Measurements from ENCODE around the gene KIFAP3. TPM values are rescaled to one million over a fixed set of nuclear protein-coding genes. Genes with fewer than 3 reads are reported as not detected.
"Not testable (repeated sequence)": the region's sequence is repeated elsewhere in the genome, so short reads cannot be mapped to it uniquely, and the experiment has no call there.

The KIFAP3 gene
- total RNA-seq, 2 donors from 2014 or later = 17.1 to 37.3 TPM

- no peaks in the 10 kb centered on the region for H3K27me3 ChIP-seq (replicated peaks; ENCODE audit: insufficient read depth)
- TF ChIP-seq CTCF (IDR thresholded peaks at IDR 0.05) (no peak), POLR2A (IDR thresholded peaks at IDR 0.05) (no peak), POLR2AphosphoS5 (IDR thresholded peaks at IDR 0.05) (no peak)
- no peaks in the 10 kb centered on the region for H3K9me3 ChIP-seq
- intact Hi-C loops (cut with DNase I) = no loop called here
- no peaks in the 10 kb centered on the region for H3K36me3 ChIP-seq
- WGBS = 93% methylated on average over 2 of the region's 2 CpGs
- no peak overlapping the region for H3K4me3 ChIP-seq
- no peak overlapping the region for H3K27ac ChIP-seq
- no peaks in the 10 kb centered on the region for H3K4me1 ChIP-seq (replicated peaks)
- DNase-seq (ENCODE audit: low spot score) = no peak
Observed at GRCh38 chr1:170020859-170021258, 53.6 kb downstream of the KIFAP3 start.

- no peaks in the 10 kb centered on the region for H3K9me3 ChIP-seq
- intact Hi-C loops (cut with DNase I) = no loop called here
- H3K4me3 ChIP-seq = no peak overlapping the region
- no peak overlapping the region for H3K27ac ChIP-seq
- TF ChIP-seq POLR2AphosphoS5 (IDR thresholded peaks at IDR 0.05) (no peak), CTCF (IDR thresholded peaks at IDR 0.05) (no peak), POLR2A (IDR thresholded peaks at IDR 0.05) (no peak)
- WGBS = 99% methylated on average over 2 of the region's 2 CpGs
- no peaks in the 10 kb centered on the region for H3K36me3 ChIP-seq
- no peak for DNase-seq (ENCODE audit: low spot score)
- H3K4me1 ChIP-seq (replicated peaks) = no peaks in the 10 kb centered on the region
- no peaks in the 10 kb centered on the region for H3K27me3 ChIP-seq (replicated peaks; ENCODE audit: insufficient read depth)
Observed at GRCh38 chr1:170017478-170017877, 57.0 kb downstream of the KIFAP3 start.

- Histone ChIP-seq H3K4me3 (no peak overlapping the region), H3K36me3 (no peaks in the 10 kb centered on the region), H3K9me3 (no peaks in the 10 kb centered on the region), H3K27me3 (replicated peaks; ENCODE audit: insufficient read depth) (no peaks in the 10 kb centered on the region), H3K4me1 (replicated peaks) (no peaks in the 10 kb centered on the region), H3K27ac (no peak overlapping the region)
- DNase-seq (ENCODE audit: low spot score) = no peak
- TF ChIP-seq CTCF (IDR thresholded peaks at IDR 0.05) (no peak), POLR2AphosphoS5 (IDR thresholded peaks at IDR 0.05) (no peak), POLR2A (IDR thresholded peaks at IDR 0.05) (no peak)
- intact Hi-C loops (cut with DNase I) = no loop called here
- WGBS = 89% methylated on average over 5 of the region's 5 CpGs
Observed at GRCh38 chr1:170012920-170013319, 61.6 kb downstream of the KIFAP3 start.

GRCh38 chr1:170010443-170010842, 64.1 kb downstream of the KIFAP3 start:
- Histone ChIP-seq H3K27me3 (replicated peaks; ENCODE audit: insufficient read depth) (no peaks in the 10 kb centered on the region), H3K9me3 (no peaks in the 10 kb centered on the region), H3K4me1 (replicated peaks) (no peaks in the 10 kb centered on the region), H3K4me3 (no peak overlapping the region), H3K36me3 (no peaks in the 10 kb centered on the region), H3K27ac (no peak overlapping the region)
- no peak for DNase-seq (ENCODE audit: low spot score)
- WGBS = 50% methylated on average over 1 of the region's 1 CpG
- TF ChIP-seq POLR2AphosphoS5 (IDR thresholded peaks at IDR 0.05) (no peak), CTCF (IDR thresholded peaks at IDR 0.05) (peak in 3 of 4 experiments; percentile 14 to 39 (median 30))
- intact Hi-C loops (cut with DNase I) = no loop called here

GRCh38 chr1:170009551-170009950, 64.9 kb downstream of the KIFAP3 start:
- intact Hi-C loops (cut with DNase I) = no loop called here
- DNase-seq (ENCODE audit: low spot score) = no peak
- 84% methylated on average over 2 of the region's 2 CpGs for WGBS

GRCh38 chr1:170008745-170009144, 65.8 kb downstream of the KIFAP3 start:
- H3K4me3 ChIP-seq; intact Hi-C loops (cut with DNase I); H3K27me3 ChIP-seq (replicated peaks; ENCODE audit: insufficient read depth); H3K9me3 ChIP-seq; H3K27ac ChIP-seq; DNase-seq (ENCODE audit: low spot score); H3K4me1 ChIP-seq (replicated peaks); H3K36me3 ChIP-seq: not testable (repeated sequence)
- WGBS = 96% methylated on average over 2 of the region's 2 CpGs

More at GRCh38 chr1:170009551-170009950, 64.9 kb downstream of the KIFAP3 start:
- H3K9me3 ChIP-seq = no peaks in the 10 kb centered on the region
- no peak overlapping the region for H3K27ac ChIP-seq
- H3K36me3 ChIP-seq = no peaks in the 10 kb centered on the region
- H3K4me3 ChIP-seq = no peak overlapping the region
- no peak for TF ChIP-seq POLR2AphosphoS5 (IDR thresholded peaks at IDR 0.05)
- no peak for TF ChIP-seq CTCF (IDR thresholded peaks at IDR 0.05)
- no peak for TF ChIP-seq POLR2A (IDR thresholded peaks at IDR 0.05)
- H3K4me1 ChIP-seq (replicated peaks) = no peaks in the 10 kb centered on the region
- no peaks in the 10 kb centered on the region for H3K27me3 ChIP-seq (replicated peaks; ENCODE audit: insufficient read depth)

GRCh38 chr1:170003270-170003835, 71.1 kb downstream of the KIFAP3 start:
- 80% methylated on average over 7 of the region's 7 CpGs for WGBS

More at GRCh38 chr1:170003270-170003835, 71.1 kb downstream of the KIFAP3 start:
- H3K9me3 ChIP-seq; H3K27ac ChIP-seq; H3K27me3 ChIP-seq (replicated peaks; ENCODE audit: insufficient read depth); H3K4me3 ChIP-seq; H3K4me1 ChIP-seq (replicated peaks); H3K36me3 ChIP-seq; intact Hi-C loops (cut with DNase I); DNase-seq (ENCODE audit: low spot score): not testable (repeated sequence)

Measured in prostate gland (tissue), 2 donors.